CD14-positive monocyte (primary cell): ENCODE measurements around the gene SLC29A1. TPM values are rescaled to one million over a fixed set of nuclear protein-coding genes. Genes with fewer than 3 reads are reported as not detected.

Experiments
- DNase-seq, 3 donors: peaks; one replicate each; pipeline ENCODE4 v3.0.0-alpha.2; 2011 to 2022
- H2AFZ ChIP-seq: 2 replicates; pipeline ENCODE4 v1.6.0; 2012; ENCODE audit warnings: mild to moderate bottlenecking, low read depth, low read length, inconsistent platforms; ENCODE audit not compliant: insufficient read depth, poor library complexity, severe bottlenecking
- H3K27ac ChIP-seq, 2 donors: 1 replicate in 1 of 2; 2 replicates in 1 of 2; pipeline ENCODE4 v1.5.1; 2012 to 2013; ENCODE audit warnings: low read length in 2 of 2, control low read depth in 1 of 2, inconsistent platforms in 1 of 2, low read depth in 1 of 2, mild to moderate bottlenecking in 1 of 2
- H3K27me3 ChIP-seq, 2 donors: one replicate each; pipeline versions ENCODE4 v1.6.0 to v1.6.1; 2011 to 2013; ENCODE audit warnings: low read length in 2 of 2; ENCODE audit not compliant: control insufficient read depth in 2 of 2, insufficient read depth in 2 of 2
- H3K36me3 ChIP-seq, 2 donors: replicated peaks in 1 of 2; 1 replicate in 1 of 2; 2 replicates in 1 of 2; pipeline versions ENCODE4 v1.5.1 to v1.6.1; 2012 to 2013; ENCODE audit warnings: low read length in 2 of 2, control low read depth in 1 of 2, inconsistent platforms in 1 of 2, mild to moderate bottlenecking in 1 of 2; ENCODE audit not compliant: insufficient read depth in 2 of 2, control insufficient read depth in 1 of 2
- H3K4me1 ChIP-seq, 2 donors: 1 replicate in 1 of 2; 2 replicates in 1 of 2; pipeline versions ENCODE4 v1.5.1 to v1.6.1; 2012 to 2013; ENCODE audit warnings: low read length in 2 of 2, control low read depth in 1 of 2, inconsistent platforms in 1 of 2, mild to moderate bottlenecking in 1 of 2, moderate library complexity in 1 of 2; ENCODE audit not compliant: insufficient read depth in 2 of 2, control insufficient read depth in 1 of 2
- H3K4me2 ChIP-seq: replicated peaks from 2 replicates; pipeline ENCODE3; 2012; ENCODE audit warnings: low read length, moderate library complexity, mild to moderate bottlenecking; ENCODE audit not compliant: poor library complexity, severe bottlenecking; ENCODE audit errors: extremely low read depth
- H3K4me3 ChIP-seq, 3 experiments: fragments of 200-600 bp in 1 of 3; sonication (generic) in 1 of 3; replicated peaks in 1 of 3; 1 replicate in 2 of 3; 2 replicates in 1 of 3; pipeline ENCODE4 v1.5.1; 2011 to 2013; ENCODE audit warnings: low read length in 3 of 3, mild to moderate bottlenecking in 3 of 3, control low read depth in 2 of 3, low read depth in 2 of 3, inconsistent platforms in 1 of 3, moderate library complexity in 1 of 3
- H3K79me2 ChIP-seq: 2 replicates; pipeline ENCODE4 v1.6.0; 2012; ENCODE audit warnings: mild to moderate bottlenecking, control low read depth, inconsistent platforms, low read length, moderate library complexity; ENCODE audit not compliant: insufficient read depth
- H3K9ac ChIP-seq: 2 replicates; pipeline ENCODE4 v1.6.0; 2017; ENCODE audit warnings: low read length, mild to moderate bottlenecking; ENCODE audit not compliant: insufficient read depth, poor library complexity, severe bottlenecking
- H3K9me3 ChIP-seq, 2 donors: replicated peaks in 1 of 2; 1 replicate in 1 of 2; 2 replicates in 1 of 2; pipeline versions ENCODE4 v1.5.1 to v1.6.1; 2012 to 2013; ENCODE audit warnings: low read length in 2 of 2, control low read depth in 1 of 2; ENCODE audit not compliant: control insufficient read depth in 1 of 2, insufficient read depth in 1 of 2
- H4K20me1 ChIP-seq: 2 replicates; pipeline ENCODE4 v1.6.0; 2012; ENCODE audit warnings: mild to moderate bottlenecking, low read length, control low read depth, moderate library complexity; ENCODE audit not compliant: insufficient read depth
- H3K27ac Mint-ChIP-seq, 7 donors: one replicate each; pipeline ENCODE4 v1.8.0; 2020; ENCODE audit warnings: mild to moderate bottlenecking in 7 of 7, mixed read lengths in 7 of 7, moderate library complexity in 6 of 7, inconsistent platforms in 2 of 7
- H3K27me3 Mint-ChIP-seq, 3 donors: one replicate each; pipeline ENCODE4 v1.8.0; 2021 to 2022; ENCODE audit warnings: low read depth in 3 of 3, mild to moderate bottlenecking in 3 of 3, mixed read lengths in 3 of 3, moderate library complexity in 3 of 3, inconsistent platforms in 1 of 3
- H3K36me3 Mint-ChIP-seq, 2 donors: one replicate each; pipeline ENCODE4 v1.8.0; 2020; ENCODE audit warnings: mixed read lengths in 2 of 2, inconsistent platforms in 1 of 2, mild to moderate bottlenecking in 1 of 2
- H3K4me1 Mint-ChIP-seq: one replicate; pipeline ENCODE4 v1.8.0; 2020; ENCODE audit warnings: mild to moderate bottlenecking, mixed read lengths
- H3K4me3 Mint-ChIP-seq, 2 donors: one replicate each; pipeline ENCODE4 v1.8.0; 2020; ENCODE audit warnings: mild to moderate bottlenecking in 2 of 2, mixed read lengths in 2 of 2, moderate library complexity in 1 of 2
- H3K9me3 Mint-ChIP-seq, 7 donors: one replicate each; pipeline ENCODE4 v1.8.0; 2020 to 2022; ENCODE audit warnings: mixed read lengths in 7 of 7, mild to moderate bottlenecking in 6 of 7, moderate library complexity in 6 of 7, inconsistent platforms in 2 of 7
- WGBS: methylation state at CpG from one replicate; pipeline ENCODE4 v1.1.5; 2013; ENCODE audit warnings: missing lambda C conversion rate; ENCODE audit not compliant: insufficient coverage; 5-methylcytosine and 5-hydroxymethylcytosine counted together
- intact Hi-C, 2 donors: fragments of 100-400 bp; cut with micrococcal nuclease; formaldehyde crosslinking; loops; one replicate each; pipeline versions ENCODE4 v1.15.0 to v1.15.1; 2023
- polyA plus RNA-seq, 3 donors: library from polyadenylated mRNA; depleted of rRNA in 1 of 3; unstranded in 2 of 3; stranded (reverse) in 1 of 3; fragments of 300-500 nt in 2 of 3; fragments of >200 nt in 1 of 3; fragmentation: Illumina TruSeq in 2 of 3; gene quantifications; 1 replicate in 2 of 3; 2 replicates in 1 of 3; pipeline ENCODE4 v1.2.3, GENCODE V29; 2012 to 2021
- TF ChIP-seq, protein P1 (sequence below): fragments of 200-600 bp; IDR thresholded peaks from one replicate; pipeline ENCODE4 v1.8.0; 2022; ENCODE audit warnings: antibody characterized with exemption, mild to moderate bottlenecking

Gene SLC29A1
- polyA plus RNA-seq, 3 donors = 14.3 to 23.2 (median 15.0) TPM

DNA sequence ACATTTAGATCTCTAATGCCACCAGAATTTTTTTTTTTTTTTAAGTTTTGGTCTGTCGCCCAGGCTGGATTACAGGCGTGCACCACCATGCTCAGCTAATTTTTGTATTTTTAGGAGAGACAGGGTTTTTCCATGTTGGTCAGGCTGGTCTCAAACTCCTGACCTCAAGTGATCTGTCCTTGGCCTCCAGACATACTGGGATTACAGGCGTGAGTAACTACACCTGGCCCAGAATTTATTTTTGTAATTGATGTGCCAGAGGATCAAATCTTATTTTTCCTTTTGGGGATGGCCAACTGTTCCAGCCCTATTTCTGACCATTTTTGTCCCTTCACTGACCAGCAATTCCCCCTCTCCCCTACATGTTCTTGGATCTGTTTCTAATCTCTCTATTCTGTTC, 24.7 kb upstream of the SLC29A1 start:
- no CpG with 5 or more reads among the region's 3 CpGs for WGBS

DNA sequence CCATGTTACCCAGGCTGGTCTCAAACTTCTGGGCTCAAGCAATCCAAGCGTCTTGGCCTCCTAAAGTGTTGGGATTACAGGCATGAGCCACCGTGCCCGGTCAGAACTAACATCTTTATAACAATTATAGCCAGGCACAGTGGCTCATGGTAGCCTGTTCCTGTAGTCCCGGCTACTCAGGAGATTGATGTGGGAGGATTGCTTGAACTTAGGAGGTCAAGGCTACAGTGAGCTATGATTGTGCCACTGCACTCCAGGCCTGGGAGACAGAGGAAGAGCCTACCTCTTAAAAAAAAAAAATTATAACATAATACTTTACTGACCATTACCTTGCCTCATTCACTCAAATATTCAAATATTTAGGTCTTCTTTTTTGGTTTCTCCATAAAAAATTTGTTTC, 23.5 kb upstream of the SLC29A1 start:
- Histone ChIP-seq H3K4me3 (no peak overlapping the region), H3K27ac (no peak overlapping the region), H2AFZ (no peak overlapping the region), H3K4me1 (no peaks in the 10 kb centered on the region), H3K79me2 (no peaks in the 10 kb centered on the region), H3K9me3 (no peaks in the 10 kb centered on the region), H3K9ac (no peak overlapping the region), H3K4me2 (no peak overlapping the region), H3K27me3 (no peaks in the 10 kb centered on the region), H3K36me3 (no peaks in the 10 kb centered on the region), H4K20me1 (no peaks in the 10 kb centered on the region)
- Mint-ChIP-seq H3K9me3 (no peaks in the 10 kb centered on the region), H3K4me1 (no peaks in the 10 kb centered on the region), H3K27ac (no peak overlapping the region), H3K4me3 (no peak overlapping the region), H3K36me3 (no peaks in the 10 kb centered on the region), H3K27me3 (peaks cover 0 to 4% (median 2%) of the 10 kb centered on the region in 3 donors)
- intact Hi-C loops = no loop called here
- no CpG with 5 or more reads among the region's 4 CpGs for WGBS
- no peak for DNase-seq
- TF ChIP-seq, protein P1, sequence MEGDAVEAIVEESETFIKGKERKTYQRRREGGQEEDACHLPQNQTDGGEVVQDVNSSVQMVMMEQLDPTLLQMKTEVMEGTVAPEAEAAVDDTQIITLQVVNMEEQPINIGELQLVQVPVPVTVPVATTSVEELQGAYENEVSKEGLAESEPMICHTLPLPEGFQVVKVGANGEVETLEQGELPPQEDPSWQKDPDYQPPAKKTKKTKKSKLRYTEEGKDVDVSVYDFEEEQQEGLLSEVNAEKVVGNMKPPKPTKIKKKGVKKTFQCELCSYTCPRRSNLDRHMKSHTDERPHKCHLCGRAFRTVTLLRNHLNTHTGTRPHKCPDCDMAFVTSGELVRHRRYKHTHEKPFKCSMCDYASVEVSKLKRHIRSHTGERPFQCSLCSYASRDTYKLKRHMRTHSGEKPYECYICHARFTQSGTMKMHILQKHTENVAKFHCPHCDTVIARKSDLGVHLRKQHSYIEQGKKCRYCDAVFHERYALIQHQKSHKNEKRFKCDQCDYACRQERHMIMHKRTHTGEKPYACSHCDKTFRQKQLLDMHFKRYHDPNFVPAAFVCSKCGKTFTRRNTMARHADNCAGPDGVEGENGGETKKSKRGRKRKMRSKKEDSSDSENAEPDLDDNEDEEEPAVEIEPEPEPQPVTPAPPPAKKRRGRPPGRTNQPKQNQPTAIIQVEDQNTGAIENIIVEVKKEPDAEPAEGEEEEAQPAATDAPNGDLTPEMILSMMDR = no peak

More for the DNA sequence above, 24.7 kb upstream of the SLC29A1 start:
- Histone ChIP-seq H3K4me2 (no peak overlapping the region), H3K27me3 (no peaks in the 10 kb centered on the region), H3K4me3 (no peak overlapping the region), H3K79me2 (no peaks in the 10 kb centered on the region), H3K36me3 (no peaks in the 10 kb centered on the region), H2AFZ (no peak overlapping the region), H3K9ac (no peak overlapping the region), H4K20me1 (no peaks in the 10 kb centered on the region), H3K9me3 (no peaks in the 10 kb centered on the region), H3K27ac (no peak overlapping the region), H3K4me1 (no peaks in the 10 kb centered on the region)
- Mint-ChIP-seq H3K27ac (no peak overlapping the region), H3K36me3 (no peaks in the 10 kb centered on the region), H3K27me3 (peaks cover 0 to 2% (median 2%) of the 10 kb centered on the region in 3 donors), H3K4me3 (no peak overlapping the region), H3K4me1 (no peaks in the 10 kb centered on the region), H3K9me3 (no peaks in the 10 kb centered on the region)
- TF ChIP-seq, protein P1 = no peak
- intact Hi-C loops = no loop called here
- DNase-seq = no peak
